ENCODE measurements around the gene KIF22. TPM values are rescaled to one million over a fixed set of nuclear protein-coding genes. Genes with fewer than 3 reads are reported as not detected.

KIF22 gene
- total RNA-seq, 2 donors from 2014 or later = 11.4 to 15.2 TPM

- no peak for DNase-seq (ENCODE audit: low spot score)
Observed at GRCh38 chr16:29848420-29849297, 58.1 kb downstream of the KIF22 start.

DNA sequence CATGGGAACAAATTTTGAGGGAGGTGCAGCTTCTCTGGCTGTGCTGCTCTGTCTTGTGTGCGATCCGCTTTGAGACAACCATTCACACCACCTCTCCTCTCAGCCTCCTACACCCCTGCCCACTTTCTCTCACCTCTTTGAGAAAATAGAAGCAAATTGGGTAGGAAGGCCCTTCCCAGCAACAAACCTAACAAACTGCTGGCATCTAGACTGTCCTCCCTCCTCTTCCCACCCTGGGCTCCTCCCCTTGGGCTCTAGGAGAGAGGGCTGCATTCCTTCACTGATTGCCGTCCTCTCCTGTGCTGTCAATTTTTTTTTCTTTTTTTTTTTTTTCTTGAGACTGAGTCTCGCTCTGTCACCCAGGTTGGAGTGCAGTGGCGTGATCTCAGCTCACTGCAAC, 59.0 kb downstream of the KIF22 start:
- H3K4me3 ChIP-seq = no peak overlapping the region
- DNase-seq (ENCODE audit: low spot score) (no peak), ATAC-seq (ENCODE audit: insufficient number of reproducible peaks, low FRiP score, low read depth) (no peak)
- H3K36me3 ChIP-seq = peaks cover 33% of the 10 kb centered on the region
- TF ChIP-seq CTCF (IDR thresholded peaks at IDR 0.05) = no peak
- no peaks in the 10 kb centered on the region for H3K27me3 ChIP-seq (replicated peaks; ENCODE audit: insufficient read depth)
- H3K9me3 ChIP-seq = no peaks in the 10 kb centered on the region
- H3K4me1 ChIP-seq (ENCODE audit: control insufficient read depth in 1 of 2, low read depth in 2 of 2) = no peaks in the 10 kb centered on the region
- no peak overlapping the region for H3K27ac ChIP-seq

More at GRCh38 chr16:29848420-29849297, 58.1 kb downstream of the KIF22 start:
- TF ChIP-seq CTCF (IDR thresholded peaks at IDR 0.05) = peak; percentile 84
- Histone ChIP-seq H3K4me1 (ENCODE audit: control insufficient read depth in 1 of 2, low read depth in 2 of 2) (no peaks in the 10 kb centered on the region), H3K4me3 (no peak overlapping the region), H3K36me3 (peaks cover 40% of the 10 kb centered on the region), H3K27ac (no peak overlapping the region), H3K9me3 (no peaks in the 10 kb centered on the region), H3K27me3 (replicated peaks; ENCODE audit: insufficient read depth) (no peaks in the 10 kb centered on the region)
- no peak for ATAC-seq (ENCODE audit: insufficient number of reproducible peaks, low FRiP score, low read depth)

GRCh38 chr16:29850998-29851397, 60.4 kb downstream of the KIF22 start:
- H3K4me3 ChIP-seq = no peak overlapping the region
- H3K27me3 ChIP-seq (replicated peaks; ENCODE audit: insufficient read depth) = no peaks in the 10 kb centered on the region
- DNase-seq (ENCODE audit: low spot score) (no peak), ATAC-seq (ENCODE audit: insufficient number of reproducible peaks, low FRiP score, low read depth) (no peak)
- no peaks in the 10 kb centered on the region for H3K4me1 ChIP-seq (ENCODE audit: control insufficient read depth in 1 of 2, low read depth in 2 of 2)
- TF ChIP-seq CTCF (IDR thresholded peaks at IDR 0.05) = no peak
- H3K9me3 ChIP-seq = no peaks in the 10 kb centered on the region
- H3K27ac ChIP-seq = no peak overlapping the region
- peaks cover 18% of the 10 kb centered on the region for H3K36me3 ChIP-seq

GRCh38 chr16:29852654-29853053, 62.1 kb downstream of the KIF22 start:
- ATAC-seq (ENCODE audit: insufficient number of reproducible peaks, low FRiP score, low read depth) = no peak
- H3K27ac ChIP-seq = no peak overlapping the region
- DNase-seq (ENCODE audit: low spot score) = no peak

More at GRCh38 chr16:29852654-29853053, 62.1 kb downstream of the KIF22 start:
- TF ChIP-seq CTCF (IDR thresholded peaks at IDR 0.05) = no peak
- no peaks in the 10 kb centered on the region for H3K4me1 ChIP-seq (ENCODE audit: control insufficient read depth in 1 of 2, low read depth in 2 of 2)
- H3K36me3 ChIP-seq = peaks cover 2% of the 10 kb centered on the region
- H3K27me3 ChIP-seq (replicated peaks; ENCODE audit: insufficient read depth) = no peaks in the 10 kb centered on the region
- no peak overlapping the region for H3K4me3 ChIP-seq
- no peaks in the 10 kb centered on the region for H3K9me3 ChIP-seq
